HAP-1 (cell line): ENCODE measurements around the gene SECISBP2L.

Experiments
- DNase-seq, 2 experiments: peaks; one replicate each; pipeline ENCODE4 v3.0.0-alpha.2; 2016 to 2020; ENCODE audit warnings: low spot score in 2 of 2
- H3K27me3 ChIP-seq: fragments of 250-450 bp; sonication (Bioruptor Pico); 2 replicates; pipeline ENCODE4 v1.5.1; 2020; ENCODE audit warnings: low read depth, mild to moderate bottlenecking, moderate library complexity
- H3K36me3 ChIP-seq: fragments of 250-450 bp; sonication (Bioruptor Pico); replicated peaks from 2 replicates; pipeline ENCODE4 v1.5.1; 2020; ENCODE audit warnings: mild to moderate bottlenecking
- H3K4me1 ChIP-seq: fragments of 250-450 bp; sonication (Bioruptor Pico); 2 replicates; pipeline ENCODE4 v1.5.1; 2020; ENCODE audit warnings: mild to moderate bottlenecking
- H3K4me3 ChIP-seq: fragments of 250-450 bp; sonication (Bioruptor Pico); 2 replicates; pipeline ENCODE4 v1.5.1; 2020; ENCODE audit warnings: mild to moderate bottlenecking, moderate library complexity
- H3K9me3 ChIP-seq: fragments of 250-450 bp; sonication (Bioruptor Pico); 2 replicates; pipeline ENCODE4 v1.5.1; 2020; ENCODE audit warnings: mild to moderate bottlenecking, moderate library complexity
- in situ Hi-C: fragments of 300-500 bp; cut with MboI; formaldehyde crosslinking; loops from 3 replicates; pipeline ENCODE4 v1.14.3; 2020; ENCODE audit warnings: low sequenced_read_pairs, inconsistent platforms, mixed read lengths

Gene SECISBP2L

DNA sequence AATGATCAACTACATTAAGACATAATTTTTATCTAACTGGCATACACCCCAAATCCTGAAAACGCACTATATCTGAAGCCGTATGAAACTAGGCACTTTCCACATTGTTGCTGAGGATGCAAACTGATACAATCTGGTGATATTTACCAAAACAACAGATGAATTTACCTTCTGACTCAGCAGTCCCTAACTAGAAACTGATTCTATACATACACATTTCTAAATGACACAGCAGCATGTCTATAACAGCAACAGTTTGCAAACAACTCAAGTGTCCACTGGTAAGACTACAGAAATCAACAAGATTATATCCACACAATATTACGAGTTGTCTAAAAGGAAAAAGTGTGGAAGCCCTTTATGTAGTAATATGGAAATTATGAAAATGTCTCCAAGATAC, 22.9 kb downstream of the SECISBP2L start:
- H3K9me3 ChIP-seq, result no peaks in the 10 kb centered on the region
- H3K36me3 ChIP-seq, result peaks cover 8% of the 10 kb centered on the region; the same call in 1 of the 2 replicates
- H3K4me3 ChIP-seq, result no peak overlapping the region
- DNase-seq, result no peak
- no peaks in the 10 kb centered on the region for H3K4me1 ChIP-seq
- no peaks in the 10 kb centered on the region for H3K27me3 ChIP-seq
- in situ Hi-C loops, result no loop called here

DNA sequence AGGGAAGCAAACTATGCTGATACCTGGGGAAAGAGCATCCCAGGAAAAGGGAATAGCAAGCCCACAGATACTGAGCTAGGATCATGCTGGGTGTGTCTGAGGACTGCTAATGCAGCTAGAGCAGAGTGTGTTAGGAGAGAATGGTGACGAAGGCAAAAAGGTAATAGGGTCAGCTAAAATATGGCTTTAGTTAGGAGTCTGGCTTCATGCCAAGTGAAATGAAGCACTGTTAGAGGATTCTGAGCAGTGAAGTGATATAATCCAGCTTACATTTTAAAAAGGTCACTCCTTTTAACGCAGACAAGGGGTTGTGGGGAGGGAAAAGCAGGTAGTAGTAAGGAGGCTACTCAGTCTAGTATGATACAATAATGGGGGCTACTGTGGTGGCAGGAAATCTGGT, 30.4 kb downstream of the SECISBP2L start:
- H3K4me3 ChIP-seq, result no peak overlapping the region
- no peak for DNase-seq
- in situ Hi-C loops, result no loop called here
- no peaks in the 10 kb centered on the region for H3K27me3 ChIP-seq
- peaks cover 46% of the 10 kb centered on the region for H3K36me3 ChIP-seq
- no peaks in the 10 kb centered on the region for H3K9me3 ChIP-seq
- H3K4me1 ChIP-seq, result no peaks in the 10 kb centered on the region

DNA sequence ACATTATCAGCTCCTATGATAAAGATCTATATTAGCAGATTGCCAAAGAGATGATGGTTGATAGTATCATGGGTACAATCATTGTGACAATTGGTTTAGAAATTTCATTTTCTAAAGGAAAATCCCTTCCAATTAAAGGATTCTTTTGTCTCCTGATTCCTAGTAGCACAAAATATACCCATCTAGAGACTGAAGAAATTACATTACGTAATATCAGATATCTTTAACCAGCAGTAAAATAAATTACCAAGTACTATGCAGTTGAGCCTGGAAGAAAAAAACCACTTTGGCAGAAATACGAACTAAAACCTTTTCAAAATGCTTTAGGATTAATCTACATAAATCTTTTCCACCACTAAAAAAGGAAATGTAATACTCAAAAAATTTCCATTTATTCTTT, 46.9 kb downstream of the SECISBP2L start:
- H3K4me1 ChIP-seq, result no peaks in the 10 kb centered on the region
- H3K4me3 ChIP-seq, result no peak overlapping the region
- in situ Hi-C loops, result no loop called here
- no peaks in the 10 kb centered on the region for H3K9me3 ChIP-seq
- H3K36me3 ChIP-seq, result peaks cover 40% of the 10 kb centered on the region
- H3K27me3 ChIP-seq, result no peaks in the 10 kb centered on the region
- no peak for DNase-seq

DNA sequence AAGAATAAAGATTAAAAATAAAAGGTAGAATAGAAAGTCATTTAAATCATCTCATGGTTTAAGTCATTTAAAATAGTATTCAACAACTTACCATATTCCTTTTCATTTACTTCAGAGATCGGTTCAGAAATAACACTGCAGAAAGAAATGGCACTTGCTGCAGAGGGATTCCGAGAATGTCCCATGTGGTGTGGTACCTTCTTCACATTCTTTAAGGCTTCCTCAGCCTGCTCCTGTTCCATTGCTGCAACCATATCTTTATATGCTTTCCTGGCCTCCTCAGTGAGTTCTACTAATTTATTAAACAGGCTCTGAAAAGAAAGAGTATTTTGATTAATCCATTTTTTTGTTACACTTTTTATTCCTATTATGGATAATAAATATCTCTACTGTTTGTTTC, 50.0 kb downstream of the SECISBP2L start:
- Histone ChIP-seq H3K4me3 (no peak overlapping the region), H3K36me3 (peaks cover 52% of the 10 kb centered on the region), H3K4me1 (no peaks in the 10 kb centered on the region), H3K27me3 (no peaks in the 10 kb centered on the region), H3K9me3 (no peaks in the 10 kb centered on the region)
- in situ Hi-C loops, result no loop called here
- DNase-seq, result no peak

DNA sequence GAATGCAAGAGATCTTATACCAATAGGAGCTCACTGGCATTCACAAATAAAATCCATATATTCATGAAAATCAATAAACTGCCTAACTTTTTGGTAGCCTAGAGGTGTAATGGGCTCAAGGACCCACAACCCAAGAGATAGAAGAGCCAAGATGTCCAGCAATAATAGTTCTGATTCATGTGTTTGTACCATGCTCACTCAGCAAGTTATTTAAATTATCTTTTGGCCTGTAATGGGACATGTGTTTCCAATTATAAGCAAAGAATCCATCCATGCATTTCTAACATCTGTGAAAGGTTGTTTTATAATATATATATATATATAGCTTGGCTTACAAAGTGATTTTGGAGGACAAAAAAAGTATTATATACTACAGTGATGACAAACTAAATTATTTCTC, 52.9 kb downstream of the SECISBP2L start:
- Histone ChIP-seq H3K9me3 (no peaks in the 10 kb centered on the region), H3K36me3 (peaks cover 44% of the 10 kb centered on the region), H3K27me3 (no peaks in the 10 kb centered on the region), H3K4me3 (no peak overlapping the region), H3K4me1 (no peaks in the 10 kb centered on the region)
- no peak for DNase-seq
- in situ Hi-C loops, result no loop called here

DNA sequence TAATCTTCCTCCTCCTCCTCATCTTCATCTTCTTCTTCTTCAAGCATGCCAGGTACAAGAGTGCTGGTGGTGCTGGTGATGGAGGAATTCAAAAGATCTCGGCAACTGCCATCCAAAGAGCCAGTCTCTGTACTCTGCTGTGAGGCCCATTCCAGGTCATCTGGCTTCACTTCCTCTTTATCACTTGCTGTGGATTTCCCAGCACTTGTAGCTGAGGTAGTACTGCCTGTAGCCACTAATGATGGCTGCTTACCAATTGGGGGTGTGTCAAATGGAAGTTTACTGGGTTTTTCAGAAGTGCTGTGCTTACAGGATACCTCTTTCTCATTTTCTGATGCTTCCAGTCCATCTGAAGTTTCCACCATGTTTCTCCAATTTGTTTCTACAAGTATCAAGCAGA, 53.7 kb downstream of the SECISBP2L start:
- in situ Hi-C loops, result no loop called here
- H3K36me3 ChIP-seq, result peaks cover 37% of the 10 kb centered on the region
- no peaks in the 10 kb centered on the region for H3K9me3 ChIP-seq
- no peaks in the 10 kb centered on the region for H3K27me3 ChIP-seq
- no peak overlapping the region for H3K4me3 ChIP-seq
- no peaks in the 10 kb centered on the region for H3K4me1 ChIP-seq
- DNase-seq, result no peak

DNA sequence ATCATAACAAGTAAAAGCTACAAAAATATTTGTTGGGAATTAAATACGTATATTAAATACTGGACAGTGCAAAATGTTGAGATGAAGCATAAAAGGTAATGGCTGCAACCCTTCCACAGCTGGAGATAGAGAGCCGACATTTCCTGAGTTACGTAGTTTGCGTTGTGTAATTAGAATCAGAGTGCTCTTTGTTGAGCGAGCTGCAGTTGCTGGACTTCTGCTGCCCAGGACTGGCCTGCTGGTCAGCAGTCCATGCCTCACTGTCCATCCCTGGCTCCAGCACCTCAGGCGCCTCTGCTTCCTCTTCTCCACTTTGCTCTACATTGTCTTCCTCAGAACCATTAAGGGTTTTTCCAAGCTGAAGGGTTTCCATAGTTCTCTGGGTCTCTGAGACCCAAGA, 54.1 kb downstream of the SECISBP2L start:
- Histone ChIP-seq H3K4me1 (no peaks in the 10 kb centered on the region), H3K9me3 (no peaks in the 10 kb centered on the region), H3K4me3 (no peak overlapping the region), H3K36me3 (peaks cover 35% of the 10 kb centered on the region), H3K27me3 (no peaks in the 10 kb centered on the region)
- in situ Hi-C loops, result no loop called here
- DNase-seq, result no peak

DNA sequence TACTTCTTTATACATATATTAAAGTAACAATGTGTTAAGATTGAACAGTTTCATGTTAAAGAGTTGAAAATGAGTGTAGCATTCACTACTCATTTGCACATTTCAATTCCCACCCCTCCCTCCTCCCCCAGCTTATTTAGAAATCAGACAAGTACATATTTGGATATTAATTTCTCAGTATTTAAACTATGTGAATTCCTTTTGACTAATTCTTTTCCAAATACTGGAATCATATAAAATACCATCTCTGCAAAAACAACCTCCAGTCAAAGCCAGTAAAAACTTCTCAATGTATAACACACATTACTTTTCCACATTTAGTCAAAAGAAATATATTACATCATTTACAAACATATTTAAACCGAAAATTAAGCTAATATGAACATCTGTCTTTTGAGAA, 57.1 kb downstream of the SECISBP2L start:
- Histone ChIP-seq H3K4me3 (no peak overlapping the region), H3K27me3 (no peaks in the 10 kb centered on the region), H3K9me3 (no peaks in the 10 kb centered on the region), H3K4me1 (peaks cover 8% of the 10 kb centered on the region), H3K36me3 (peaks cover 13% of the 10 kb centered on the region)
- in situ Hi-C loops, result no loop called here
- no peak for DNase-seq

DNA sequence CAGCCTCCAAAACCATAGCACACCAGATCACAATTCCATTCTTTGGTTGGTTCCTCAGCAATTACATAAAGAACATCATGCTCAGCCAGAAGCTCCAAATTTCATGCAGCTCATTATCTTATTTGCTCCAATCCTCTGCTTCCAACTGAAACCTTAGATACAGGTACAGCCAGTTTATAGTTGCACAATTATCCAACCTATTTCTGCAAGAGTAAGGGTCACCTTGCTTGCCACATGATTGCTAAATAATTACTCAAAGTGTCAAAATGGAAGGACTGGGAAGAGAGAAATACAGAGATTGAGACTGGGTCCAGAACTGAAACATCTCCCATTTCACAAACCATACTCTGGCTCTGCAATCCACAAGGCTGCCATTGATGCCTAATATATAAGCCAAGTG, 59.1 kb downstream of the SECISBP2L start:
- H3K4me1 ChIP-seq, result peaks cover 10% of the 10 kb centered on the region
- in situ Hi-C loops, result no loop called here
- H3K9me3 ChIP-seq, result no peaks in the 10 kb centered on the region
- H3K27me3 ChIP-seq, result no peaks in the 10 kb centered on the region
- H3K36me3 ChIP-seq, result peaks cover 5% of the 10 kb centered on the region
- no peak for DNase-seq
- no peak overlapping the region for H3K4me3 ChIP-seq

DNA sequence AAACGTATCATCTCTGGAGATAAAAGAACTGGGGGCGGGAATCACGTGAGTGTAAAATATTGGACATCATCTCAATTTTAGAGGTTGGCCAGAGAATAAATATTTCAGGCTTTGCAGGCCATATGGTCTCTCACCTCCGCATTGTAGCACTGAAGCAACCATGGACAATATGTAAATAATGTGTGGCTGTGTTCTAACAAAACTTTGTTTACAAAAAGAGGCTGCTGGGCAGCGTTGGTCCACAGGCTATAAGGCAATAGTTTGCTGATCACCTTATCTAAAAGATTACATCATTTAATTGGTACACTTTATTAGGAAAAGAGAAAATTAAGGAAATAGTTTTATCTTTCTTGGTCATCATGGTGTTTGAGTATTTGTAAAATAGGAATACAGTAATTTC, 60.0 kb downstream of the SECISBP2L start:
- DNase-seq, result no peak
- H3K27me3 ChIP-seq, result no peaks in the 10 kb centered on the region
- H3K4me1 ChIP-seq, result peaks cover 10% of the 10 kb centered on the region
- in situ Hi-C loops, result no loop called here
- no peaks in the 10 kb centered on the region for H3K36me3 ChIP-seq
- H3K4me3 ChIP-seq, result no peak overlapping the region
- no peaks in the 10 kb centered on the region for H3K9me3 ChIP-seq

DNA sequence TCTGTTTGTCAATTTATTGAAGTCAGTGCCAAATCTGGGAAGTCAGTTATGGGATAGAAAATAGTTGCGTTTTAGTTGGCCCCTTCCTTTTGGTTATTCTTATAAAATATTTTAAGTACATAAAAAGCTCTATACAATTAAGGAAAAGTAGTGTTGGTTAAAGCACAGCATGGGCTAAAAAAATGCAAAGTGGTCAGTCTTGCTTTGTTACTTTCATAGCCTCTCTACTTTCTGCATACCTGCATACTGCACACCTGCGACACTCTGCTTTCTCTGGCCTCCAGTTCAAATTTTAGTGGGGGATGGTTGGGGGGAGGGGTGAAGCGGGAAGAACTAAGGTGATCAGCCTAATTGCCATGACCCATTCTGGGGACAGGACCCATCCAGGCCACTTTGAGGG, 60.7 kb downstream of the SECISBP2L start:
- Histone ChIP-seq H3K4me1 (peaks cover 10% of the 10 kb centered on the region), H3K36me3 (no peaks in the 10 kb centered on the region), H3K9me3 (no peaks in the 10 kb centered on the region), H3K27me3 (no peaks in the 10 kb centered on the region), H3K4me3 (no peak overlapping the region)
- in situ Hi-C loops, result no loop called here
- no peak for DNase-seq

DNA sequence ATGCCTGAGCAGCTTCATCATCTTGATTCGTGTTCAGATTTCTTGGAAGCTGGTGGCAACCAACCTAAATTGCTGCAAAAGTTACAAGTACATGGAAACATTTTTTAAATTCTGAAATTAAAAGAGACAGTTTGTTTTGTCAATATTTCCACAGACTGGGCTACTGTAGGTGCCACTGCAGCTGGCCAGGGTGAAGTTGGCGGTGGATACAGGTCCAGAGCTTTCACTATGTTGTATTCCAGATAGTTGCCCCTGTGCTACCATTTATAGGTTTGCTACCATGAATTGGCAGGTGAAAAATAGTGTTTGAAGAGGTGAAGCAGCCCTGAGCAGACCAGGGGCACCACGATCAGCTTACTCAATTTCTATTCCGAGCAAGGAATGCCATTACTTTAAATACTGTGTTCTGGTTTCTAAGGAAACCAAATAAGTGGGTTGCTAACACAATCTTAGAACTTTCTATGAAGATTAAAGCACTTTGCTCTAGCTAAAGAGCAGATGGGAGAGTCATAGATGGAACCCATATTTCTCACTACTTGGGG, 61.4 kb downstream of the SECISBP2L start:
- no peaks in the 10 kb centered on the region for H3K27me3 ChIP-seq
- in situ Hi-C loops, result no loop called here
- peaks cover 10% of the 10 kb centered on the region for H3K4me1 ChIP-seq
- H3K9me3 ChIP-seq, result no peaks in the 10 kb centered on the region
- DNase-seq, result no peak
- no peak overlapping the region for H3K4me3 ChIP-seq
- no peaks in the 10 kb centered on the region for H3K36me3 ChIP-seq

DNA sequence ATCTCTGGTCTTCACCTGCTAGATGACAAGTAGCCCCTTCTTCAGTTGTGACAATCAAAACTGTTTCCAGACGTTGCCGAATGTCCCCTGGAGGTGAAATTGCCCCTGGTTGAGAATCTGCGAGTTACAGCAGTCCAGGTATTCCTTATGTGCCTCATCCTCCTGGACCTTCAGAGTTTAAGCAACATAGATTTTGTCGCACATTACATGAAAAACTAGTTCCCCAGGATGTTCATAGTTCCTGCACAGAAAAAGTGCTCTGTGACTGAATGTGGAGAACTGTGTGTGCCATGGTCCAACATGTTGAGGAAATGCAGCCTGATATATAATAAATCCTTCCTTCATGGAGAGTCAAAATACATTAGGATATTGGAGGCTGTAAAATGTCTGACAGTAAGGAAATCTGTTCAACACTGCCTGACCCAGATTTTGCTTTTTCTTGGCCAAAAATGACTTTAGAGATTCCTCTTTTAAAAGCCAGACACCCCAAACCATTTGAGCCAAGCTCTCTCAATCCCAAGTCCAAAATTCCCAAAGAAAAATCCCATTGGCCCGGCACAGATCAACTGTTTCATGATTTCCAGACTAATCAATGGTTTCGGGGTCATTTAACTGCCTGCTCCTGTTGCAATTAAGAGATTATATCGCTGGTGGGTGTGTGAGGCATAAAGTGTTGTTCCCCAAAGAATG, 62.1 kb downstream of the SECISBP2L start:
- in situ Hi-C loops, result no loop called here
- no peaks in the 10 kb centered on the region for H3K9me3 ChIP-seq
- no peak for DNase-seq
- no peak overlapping the region for H3K4me3 ChIP-seq
- H3K27me3 ChIP-seq, result no peaks in the 10 kb centered on the region
- no peaks in the 10 kb centered on the region for H3K36me3 ChIP-seq
- peaks cover 10% of the 10 kb centered on the region for H3K4me1 ChIP-seq

DNA sequence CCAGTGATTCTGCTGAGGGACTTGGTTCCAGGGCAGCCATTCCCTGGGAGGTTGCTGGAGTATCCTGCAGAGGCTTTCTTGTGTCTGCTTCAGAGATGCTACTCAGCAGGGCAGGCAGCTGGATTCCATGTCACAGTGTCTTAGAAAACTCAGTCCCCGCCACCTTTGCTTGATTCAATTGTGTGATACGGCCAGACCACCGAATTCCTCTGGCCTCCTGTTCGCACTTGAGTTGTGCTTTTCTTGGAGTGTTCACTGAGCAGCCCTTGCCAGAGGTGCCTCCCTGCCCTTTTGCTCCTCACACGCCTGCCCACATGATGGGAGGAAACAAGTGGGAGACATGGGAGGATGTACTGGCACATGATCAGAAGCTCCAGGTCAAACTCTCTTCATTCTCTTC, 62.9 kb downstream of the SECISBP2L start:
- Histone ChIP-seq H3K4me3 (no peak overlapping the region), H3K27me3 (no peaks in the 10 kb centered on the region), H3K4me1 (peaks cover 10% of the 10 kb centered on the region), H3K36me3 (no peaks in the 10 kb centered on the region), H3K9me3 (no peaks in the 10 kb centered on the region)
- in situ Hi-C loops, result no loop called here
- no peak for DNase-seq

DNA sequence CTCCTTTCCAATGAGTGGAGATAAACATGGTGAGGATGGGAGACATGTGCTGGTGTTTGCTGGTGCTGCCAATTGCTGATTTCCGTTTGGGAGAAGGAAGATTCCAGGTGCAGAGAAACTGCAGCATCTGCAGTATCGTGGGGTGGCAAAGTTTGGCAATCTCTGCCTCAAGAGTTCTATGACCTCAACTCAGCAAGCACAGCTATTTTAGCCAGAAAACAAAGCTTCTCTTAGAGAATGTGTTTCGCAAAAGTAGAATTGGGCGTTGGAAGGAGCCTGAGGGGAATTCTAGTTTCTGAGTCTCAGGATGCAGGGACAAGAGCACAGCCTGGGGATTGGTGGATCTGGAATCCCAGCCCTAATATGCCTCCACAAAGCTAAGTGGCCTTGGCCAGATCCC, 64.3 kb downstream of the SECISBP2L start:
- Histone ChIP-seq H3K9me3 (no peaks in the 10 kb centered on the region), H3K4me3 (no peak overlapping the region), H3K4me1 (peaks cover 10% of the 10 kb centered on the region), H3K27me3 (no peaks in the 10 kb centered on the region), H3K36me3 (no peaks in the 10 kb centered on the region)
- no peak for DNase-seq
- in situ Hi-C loops, result no loop called here
